ENCODE measurements around the gene SUSD2. TPM values are rescaled to one million over a fixed set of nuclear protein-coding genes. Genes with fewer than 3 reads are reported as not detected.
A peak's percentile ranks its signal among the peaks of the same experiment; 100 is the strongest.

The SUSD2 gene
- total and polyA plus RNA-seq, 2 of the 8 experiments (the other 6 are each of a cell fraction or from before 2014, with no cell fraction given), result 2.0 to 4.8 TPM

DNA sequence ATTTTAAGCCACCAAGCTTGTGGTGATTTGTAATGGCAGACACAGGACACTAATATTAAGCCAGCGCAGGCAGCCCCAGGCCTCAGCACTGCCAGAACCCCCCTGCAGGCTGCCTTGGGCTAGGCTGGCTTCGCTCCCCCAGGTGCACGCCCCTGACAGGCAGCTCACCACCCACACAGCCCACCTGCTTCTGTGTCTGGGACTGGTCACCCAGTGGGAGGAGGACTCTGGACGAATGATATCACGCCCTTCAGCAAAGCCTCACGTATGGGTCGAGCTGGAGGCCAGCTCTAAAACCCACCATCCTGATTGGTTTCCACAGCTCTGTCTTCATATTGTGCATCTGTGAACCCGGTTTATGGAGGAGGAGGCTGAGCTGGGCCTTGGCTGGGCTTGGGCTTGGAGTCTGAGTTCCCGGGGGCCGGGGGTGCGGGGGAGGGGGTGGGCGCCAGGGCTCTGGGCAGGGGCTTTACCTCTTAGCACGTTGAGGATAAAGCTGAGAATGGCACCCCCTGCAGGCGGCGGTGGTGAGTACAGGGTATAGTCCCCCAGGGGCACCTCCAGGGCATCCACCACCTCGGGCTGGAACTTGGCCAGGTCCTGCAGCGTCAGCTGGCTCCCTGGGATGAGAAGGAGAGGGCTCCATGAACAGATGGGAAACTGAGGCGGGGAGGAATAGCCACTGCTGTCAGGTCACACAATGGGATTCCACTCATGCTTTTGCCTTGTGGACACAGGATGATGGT, 49.8 kb downstream of the SUSD2 start:
- H3K4me3 ChIP-seq (ENCODE audit: extremely low read depth in 1 of 4, insufficient read depth in 2 of 4, low read depth in 3 of 4, low read length in 4 of 4), result no peak overlapping the region
- H2BK5ac ChIP-seq (ENCODE audit: low read depth, low read length), result no peak overlapping the region
- no peak overlapping the region for H3K56ac ChIP-seq (replicated peaks; ENCODE audit: insufficient read length, low read depth, low read length)
- H3K9ac ChIP-seq (replicated peaks in 1 of 4; ENCODE audit: extremely low read depth in 1 of 4, low read depth in 3 of 4, low read length in 3 of 4), result no peak overlapping the region
- no peak overlapping the region for H2BK120ac ChIP-seq (replicated peaks; ENCODE audit: low read depth, low read length)
- no peak overlapping the region for H2BK12ac ChIP-seq (ENCODE audit: low read depth, low read length)
- no peaks in the 10 kb centered on the region for H3K36me3 ChIP-seq (ENCODE audit: control insufficient read depth in 2 of 4, insufficient read depth in 4 of 4, low read length in 3 of 4)
- no peaks in the 10 kb centered on the region; a peak in 2 of 7 replicates for H3K27me3 ChIP-seq (replicated peaks in 1 of 4; ENCODE audit: control insufficient read depth in 3 of 4, extremely low read depth in 1 of 4, insufficient read depth in 3 of 4, low read length in 3 of 4)
- no peak overlapping the region for H4K91ac ChIP-seq (replicated peaks; ENCODE audit: insufficient read length, low read length)
- peak overlapping the region; percentile 56; the same call in 1 of the 2 replicates for H2BK20ac ChIP-seq (ENCODE audit: low read length)
- DNase-seq (ENCODE audit: low read depth in 1 of 2, low spot score in 2 of 2) (peak; percentile 51 to 98), FAIRE-seq (no peak)
- peak overlapping the region; percentile 22 for H4K5ac ChIP-seq (ENCODE audit: insufficient read length, low read depth, low read length)
- no peak overlapping the region; the same call in 1 of the 2 replicates for H3K18ac ChIP-seq (ENCODE audit: extremely low read depth, low read length)
- peak overlapping the region; percentile 77; the same call in 1 of the 2 replicates for H2BK15ac ChIP-seq (ENCODE audit: low read length)
- H4K20me1 ChIP-seq (replicated peaks in 1 of 2; ENCODE audit: control insufficient read depth in 1 of 2, insufficient read depth in 2 of 2, low read length in 2 of 2), result no peaks in the 10 kb centered on the region
- no peak overlapping the region for H3K4ac ChIP-seq (replicated peaks; ENCODE audit: insufficient read length, low read depth, low read length)
- H3K4me2 ChIP-seq (ENCODE audit: insufficient read depth in 1 of 2, low read depth in 2 of 2, low read length in 2 of 2), result peak overlapping the region; percentile 11 to 31; a peak in 2 of 4 replicates
- CTCF ChIA-PET (ENCODE audit: partially characterized antibody), result interaction anchor here (0.7 to 6.9 kb wide), 19 partner anchors 9 to 311 kb away, joined by 3 to 96 read pairs (median 6); partner anchors contain the start of genes GGT5 and SUSD2
- peaks cover 0 to 5% (median 4%) of the 10 kb centered on the region in 4 experiments; a peak in 3 of 7 replicates for H3K4me1 ChIP-seq (replicated peaks in 1 of 4; ENCODE audit: control insufficient read depth in 3 of 4, insufficient read depth in 4 of 4, low read length in 3 of 4)
- 59% methylated on average over 16 of the region's 18 CpGs; no CpG with 5 or more reads in 1 of the 2 experiments for WGBS, 2 experiments (ENCODE audit: extremely low coverage in 1 of 2, insufficient coverage in 1 of 2, insufficient read length in 1 of 2, insufficient replicate concordance in 2 of 2, low coverage in 1 of 2, low lambda C conversion rate in 2 of 2, missing lambda C conversion rate in 1 of 2)
- H3K23ac ChIP-seq (ENCODE audit: insufficient read length), result no peak overlapping the region
- H3K23me2 ChIP-seq (ENCODE audit: low read depth, low read length), result no peaks in the 10 kb centered on the region
- H3K79me2 ChIP-seq (ENCODE audit: control insufficient read depth in 1 of 2, insufficient read depth in 2 of 2, low read length in 2 of 2), result no peaks in the 10 kb centered on the region
- H3K79me1 ChIP-seq (ENCODE audit: low read depth, low read length), result no peaks in the 10 kb centered on the region
- TF ChIP-seq SIN3A (conservative IDR thresholded peaks at IDR 0.05 in 1 of 2, IDR thresholded peaks at IDR 0.05 in 1 of 2; ENCODE audit: low read depth in 1 of 2, low read length in 2 of 2) (0 out of 4 replicates have a peak, but pooled peaks of 1 of the 2 experiments have one; percentile 35), TCF12 (IDR thresholded peaks at IDR 0.05; ENCODE audit: low read depth, low read length) (no peak), RAD21 (IDR thresholded peaks at IDR 0.05 in 1 of 2, conservative IDR thresholded peaks at IDR 0.05 in 1 of 2; ENCODE audit: low read depth in 2 of 2, low read length in 2 of 2) (peak; percentile 44 to 67; a peak in 3 of 4 replicates)
- TF ChIP-seq, protein P1, sequence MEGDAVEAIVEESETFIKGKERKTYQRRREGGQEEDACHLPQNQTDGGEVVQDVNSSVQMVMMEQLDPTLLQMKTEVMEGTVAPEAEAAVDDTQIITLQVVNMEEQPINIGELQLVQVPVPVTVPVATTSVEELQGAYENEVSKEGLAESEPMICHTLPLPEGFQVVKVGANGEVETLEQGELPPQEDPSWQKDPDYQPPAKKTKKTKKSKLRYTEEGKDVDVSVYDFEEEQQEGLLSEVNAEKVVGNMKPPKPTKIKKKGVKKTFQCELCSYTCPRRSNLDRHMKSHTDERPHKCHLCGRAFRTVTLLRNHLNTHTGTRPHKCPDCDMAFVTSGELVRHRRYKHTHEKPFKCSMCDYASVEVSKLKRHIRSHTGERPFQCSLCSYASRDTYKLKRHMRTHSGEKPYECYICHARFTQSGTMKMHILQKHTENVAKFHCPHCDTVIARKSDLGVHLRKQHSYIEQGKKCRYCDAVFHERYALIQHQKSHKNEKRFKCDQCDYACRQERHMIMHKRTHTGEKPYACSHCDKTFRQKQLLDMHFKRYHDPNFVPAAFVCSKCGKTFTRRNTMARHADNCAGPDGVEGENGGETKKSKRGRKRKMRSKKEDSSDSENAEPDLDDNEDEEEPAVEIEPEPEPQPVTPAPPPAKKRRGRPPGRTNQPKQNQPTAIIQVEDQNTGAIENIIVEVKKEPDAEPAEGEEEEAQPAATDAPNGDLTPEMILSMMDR (IDR thresholded peaks at IDR 0.05; ENCODE audit: control extremely low read depth in 1 of 3, insufficient read depth in 1 of 3, low read depth in 1 of 3, low read length in 3 of 3), result peak; percentile 55 to 81 (median 78)
- peak overlapping the region; percentile 30; the same call in 1 of the 2 replicates for H4K8ac ChIP-seq (ENCODE audit: extremely low read depth, insufficient read depth, low read length)
- POLR2A ChIA-PET (ENCODE audit: partially characterized antibody), result no interaction called here
- H2AFZ ChIP-seq (ENCODE audit: low read length), result peak overlapping the region; percentile 100
- H3K9me3 ChIP-seq (ENCODE audit: insufficient read depth in 2 of 2, low read depth in 1 of 2, low read length in 1 of 2), result no peaks in the 10 kb centered on the region
- no peak overlapping the region for H3K14ac ChIP-seq (ENCODE audit: insufficient read length)
- H3K27ac ChIP-seq (ENCODE audit: low read depth, low read length), result no peak overlapping the region; the same call in 1 of the 2 replicates
- no peak overlapping the region for H2AK5ac ChIP-seq (ENCODE audit: low read depth, low read length)
